Measurements from ENCODE around the gene TADA1. TPM values are rescaled to one million over a fixed set of nuclear protein-coding genes. Genes with fewer than 3 reads are reported as not detected.
A peak's percentile ranks its signal among the peaks of the same experiment; 100 is the strongest.

The TADA1 gene
- total RNA-seq, 6 experiments from 2014 or later, result 7.3 to 16.7 (median 11.4) TPM

DNA sequence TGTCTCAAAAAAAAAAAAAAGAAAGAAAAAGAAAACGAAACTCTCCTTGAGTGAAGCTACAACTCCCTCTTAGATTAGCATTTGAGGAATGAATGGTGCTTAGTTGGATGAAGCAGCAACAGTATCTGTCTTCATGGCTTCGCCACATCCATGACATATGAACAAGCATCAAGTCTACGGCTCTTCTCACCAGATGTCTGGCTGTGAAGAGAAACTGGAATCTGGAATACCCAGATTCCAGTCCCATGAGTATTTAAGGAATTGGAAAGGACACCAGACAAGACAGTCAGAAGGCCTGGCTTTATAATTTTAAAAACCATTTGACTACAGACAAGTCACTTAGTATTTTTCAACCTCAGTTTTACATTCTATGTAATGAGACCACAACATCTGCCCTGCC lies 38.0 kb upstream of the TADA1 start:
- no peaks in the 10 kb centered on the region for H3K27me3 ChIP-seq
- intact Hi-C loops (cut with DNase I), result no loop called here
- TF ChIP-seq POLR2A (IDR thresholded peaks at IDR 0.05), result no peak
- TF ChIP-seq, protein P1, sequence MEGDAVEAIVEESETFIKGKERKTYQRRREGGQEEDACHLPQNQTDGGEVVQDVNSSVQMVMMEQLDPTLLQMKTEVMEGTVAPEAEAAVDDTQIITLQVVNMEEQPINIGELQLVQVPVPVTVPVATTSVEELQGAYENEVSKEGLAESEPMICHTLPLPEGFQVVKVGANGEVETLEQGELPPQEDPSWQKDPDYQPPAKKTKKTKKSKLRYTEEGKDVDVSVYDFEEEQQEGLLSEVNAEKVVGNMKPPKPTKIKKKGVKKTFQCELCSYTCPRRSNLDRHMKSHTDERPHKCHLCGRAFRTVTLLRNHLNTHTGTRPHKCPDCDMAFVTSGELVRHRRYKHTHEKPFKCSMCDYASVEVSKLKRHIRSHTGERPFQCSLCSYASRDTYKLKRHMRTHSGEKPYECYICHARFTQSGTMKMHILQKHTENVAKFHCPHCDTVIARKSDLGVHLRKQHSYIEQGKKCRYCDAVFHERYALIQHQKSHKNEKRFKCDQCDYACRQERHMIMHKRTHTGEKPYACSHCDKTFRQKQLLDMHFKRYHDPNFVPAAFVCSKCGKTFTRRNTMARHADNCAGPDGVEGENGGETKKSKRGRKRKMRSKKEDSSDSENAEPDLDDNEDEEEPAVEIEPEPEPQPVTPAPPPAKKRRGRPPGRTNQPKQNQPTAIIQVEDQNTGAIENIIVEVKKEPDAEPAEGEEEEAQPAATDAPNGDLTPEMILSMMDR (IDR thresholded peaks at IDR 0.05), result no peak
- H3K9me3 ChIP-seq, result no peaks in the 10 kb centered on the region
- no peak overlapping the region for H3K4me3 ChIP-seq
- H3K27ac ChIP-seq, result no peak overlapping the region
- ATAC-seq (no peak), DNase-seq (no peak)
- 71% methylated on average over 3 of the region's 3 CpGs for WGBS (ENCODE audit: insufficient coverage, low coverage, low lambda C conversion rate, missing lambda C conversion rate)
- no peaks in the 10 kb centered on the region for H3K36me3 ChIP-seq
- no peaks in the 10 kb centered on the region for H3K4me1 ChIP-seq

DNA sequence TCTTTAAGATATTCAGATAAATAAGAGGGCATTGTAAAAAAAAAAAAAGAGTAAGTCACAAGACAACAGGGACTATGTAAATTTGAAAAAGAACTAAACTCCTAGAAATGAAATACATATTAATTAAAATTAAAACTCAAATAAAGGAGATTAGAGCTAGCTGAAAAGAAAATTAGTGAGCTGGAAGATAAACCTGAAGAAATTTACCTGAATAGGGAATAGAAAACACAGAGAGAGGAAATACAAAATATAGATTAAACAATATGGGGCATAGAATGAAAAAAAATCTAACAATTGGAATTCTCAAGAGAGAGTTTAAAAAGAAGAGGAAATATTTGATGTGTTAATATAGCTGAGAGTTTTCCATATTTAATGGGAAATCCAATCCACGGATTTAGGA lies 35.6 kb upstream of the TADA1 start:
- DNase-seq, result no peak
- Histone ChIP-seq H3K9me3 (no peaks in the 10 kb centered on the region), H3K4me3 (no peak overlapping the region), H3K27ac (no peak overlapping the region), H3K27me3 (no peaks in the 10 kb centered on the region), H3K36me3 (no peaks in the 10 kb centered on the region), H3K4me1 (no peaks in the 10 kb centered on the region)
- WGBS (ENCODE audit: insufficient coverage, low coverage, low lambda C conversion rate, missing lambda C conversion rate), result 100% methylated on average over 1 of the region's 1 CpG
- intact Hi-C loops (cut with DNase I), result no loop called here
- TF ChIP-seq POLR2A (IDR thresholded peaks at IDR 0.05), result no peak
- TF ChIP-seq, protein P1 (IDR thresholded peaks at IDR 0.05), result no peak
- no peak for ATAC-seq

DNA sequence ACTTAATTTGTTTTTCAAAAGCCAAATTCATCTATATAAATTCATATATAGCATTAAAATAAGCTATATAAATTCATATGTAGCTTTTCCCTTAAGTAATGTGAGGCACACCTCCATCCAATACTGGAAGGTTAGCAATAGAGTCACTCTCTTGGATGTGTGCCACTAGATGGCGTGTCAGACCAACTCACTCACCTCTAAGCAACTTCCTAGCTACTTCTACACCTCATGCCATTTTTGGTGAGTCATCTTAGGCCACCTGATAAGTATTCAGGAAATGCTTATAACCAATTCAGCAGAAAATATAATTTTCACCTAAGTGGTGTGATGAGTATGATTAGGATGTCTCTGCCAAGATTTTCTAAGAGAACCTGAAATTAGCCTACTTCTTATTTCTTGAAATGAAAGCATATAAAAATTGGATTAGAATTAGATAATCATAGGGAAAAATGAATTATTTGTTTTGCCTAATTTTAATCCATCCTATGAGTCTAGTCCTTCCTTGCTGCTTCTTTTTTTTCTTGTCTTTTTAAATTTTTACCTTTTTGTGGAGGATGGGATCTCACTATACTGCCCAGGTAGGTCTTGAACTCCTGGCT lies 34.4 kb upstream of the TADA1 start:
- DNase-seq (peak in 2 of 3 donors; percentile 65 to 77), ATAC-seq (peak; percentile 99 to 100 (median 100))
- H3K4me3 ChIP-seq, result no peak overlapping the region
- TF ChIP-seq POLR2A (IDR thresholded peaks at IDR 0.05), result no peak
- TF ChIP-seq, protein P1 (IDR thresholded peaks at IDR 0.05), result peak; percentile 86 to 90 (median 86)
- H3K4me1 ChIP-seq, result no peaks in the 10 kb centered on the region
- no peaks in the 10 kb centered on the region for H3K9me3 ChIP-seq
- no peak overlapping the region for H3K27ac ChIP-seq
- intact Hi-C loops (cut with DNase I), result no loop called here
- WGBS (ENCODE audit: insufficient coverage, low coverage, low lambda C conversion rate, missing lambda C conversion rate), result 0% methylated on average over 1 of the region's 1 CpG
- H3K36me3 ChIP-seq, result no peaks in the 10 kb centered on the region
- H3K27me3 ChIP-seq, result no peaks in the 10 kb centered on the region

DNA sequence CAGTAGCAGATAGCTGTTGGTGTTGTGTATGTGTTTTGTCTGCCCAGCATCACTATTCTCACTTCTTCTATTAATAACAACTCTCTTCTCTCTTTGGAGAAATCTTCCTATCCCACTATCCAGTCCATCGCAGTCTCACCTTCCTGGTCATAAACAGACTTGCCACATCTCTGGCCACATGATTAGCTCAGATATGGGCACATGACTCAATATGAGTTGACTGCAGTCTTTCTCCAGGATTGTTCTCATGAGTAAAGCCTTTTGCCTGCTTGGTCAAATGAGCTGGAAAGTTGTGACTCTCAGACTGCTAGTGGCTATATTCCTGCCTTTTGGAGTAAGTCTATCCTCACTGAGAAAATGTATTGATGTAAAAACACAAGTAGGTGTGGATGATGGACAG lies 32.9 kb upstream of the TADA1 start:
- no peaks in the 10 kb centered on the region for H3K4me1 ChIP-seq
- no peaks in the 10 kb centered on the region for H3K9me3 ChIP-seq
- DNase-seq (no peak), ATAC-seq (no peak)
- no peaks in the 10 kb centered on the region for H3K36me3 ChIP-seq
- intact Hi-C loops (cut with DNase I), result loop anchor here in 1 of 2 donors (5.0 kb wide), 1 partner anchor 153 kb away; no protein-coding TSS in a partner anchor
- TF ChIP-seq, protein P1 (IDR thresholded peaks at IDR 0.05), result no peak
- TF ChIP-seq POLR2A (IDR thresholded peaks at IDR 0.05), result no peak
- WGBS (ENCODE audit: insufficient coverage, low coverage, low lambda C conversion rate, missing lambda C conversion rate), result 100% methylated on average over 1 of the region's 1 CpG
- H3K4me3 ChIP-seq, result no peak overlapping the region
- H3K27ac ChIP-seq, result no peak overlapping the region
- no peaks in the 10 kb centered on the region for H3K27me3 ChIP-seq

All from right lobe of liver (tissue), 6 donors.